Measurements from ENCODE around the gene MISP.

- TF ChIP-seq REST (IDR thresholded peaks at IDR 0.05; ENCODE audit: low read depth) (no peak), CEBPB (IDR thresholded peaks at IDR 0.05) (no peak), MAX (IDR thresholded peaks at IDR 0.05) (no peak), TCF12 (IDR thresholded peaks at IDR 0.05; ENCODE audit: low read depth) (no peak), TAF1 (IDR thresholded peaks at IDR 0.05; ENCODE audit: low read depth) (no peak), ZBTB7A (IDR thresholded peaks at IDR 0.05; ENCODE audit: low read depth) (no peak), YY1 (IDR thresholded peaks at IDR 0.05; ENCODE audit: low read depth) (no peak), USF1 (IDR thresholded peaks at IDR 0.05) (no peak)
Observed at GRCh38 chr19:801861-802497, 51.1 kb downstream of the MISP start.
